ENCODE measurements around the gene FGGY.

FGGY gene

GRCh38 chr1:59743324-59744091 lies 446.6 kb downstream of the FGGY start:
- H3K4me3 ChIP-seq: no peak overlapping the region
- DNase-seq (ENCODE audit: low read depth, low spot score): no peak

GRCh38 chr1:59747420-59748024 lies 450.6 kb downstream of the FGGY start:
- no peak overlapping the region for H3K27ac ChIP-seq
- TF ChIP-seq EZH2 (IDR thresholded peaks at IDR 0.05) (no peak), FOXP2 (optimal IDR thresholded peaks at IDR 0.05; ENCODE audit: control extremely low read depth, extremely low read length, insufficient read depth) (no peak), POLR2AphosphoS5 (IDR thresholded peaks at IDR 0.05; ENCODE audit: borderline replicate concordance, low read depth, low read length) (no peak)
- no peaks in the 10 kb centered on the region for H3K36me3 ChIP-seq (ENCODE audit: insufficient read depth, low read length)
- DNase-seq (ENCODE audit: low read depth, low spot score): no peak
- H3K4me3 ChIP-seq: no peak overlapping the region
- no peak overlapping the region for H3K9ac ChIP-seq (ENCODE audit: insufficient read length)
- no peaks in the 10 kb centered on the region for H3K9me3 ChIP-seq (ENCODE audit: low read depth, low read length)

More at GRCh38 chr1:59743324-59744091, 446.6 kb downstream of the FGGY start:
- no peak for TF ChIP-seq FOXP2 (optimal IDR thresholded peaks at IDR 0.05; ENCODE audit: control extremely low read depth, extremely low read length, insufficient read depth)
- no peak for TF ChIP-seq POLR2AphosphoS5 (IDR thresholded peaks at IDR 0.05; ENCODE audit: borderline replicate concordance, low read depth, low read length)
- no peak for TF ChIP-seq EZH2 (IDR thresholded peaks at IDR 0.05)
- H3K9ac ChIP-seq (ENCODE audit: insufficient read length): no peak overlapping the region
- no peaks in the 10 kb centered on the region for H3K9me3 ChIP-seq (ENCODE audit: low read depth, low read length)
- no peak overlapping the region for H3K27ac ChIP-seq
- H3K36me3 ChIP-seq (ENCODE audit: insufficient read depth, low read length): no peaks in the 10 kb centered on the region

- TF ChIP-seq FOXP2 (optimal IDR thresholded peaks at IDR 0.05; ENCODE audit: control extremely low read depth, extremely low read length, insufficient read depth) (no peak), EZH2 (IDR thresholded peaks at IDR 0.05) (no peak), POLR2AphosphoS5 (IDR thresholded peaks at IDR 0.05; ENCODE audit: borderline replicate concordance, low read depth, low read length) (no peak)
- H3K4me3 ChIP-seq: no peak overlapping the region
Observed at GRCh38 chr1:59748123-59748522, 451.2 kb downstream of the FGGY start.

GRCh38 chr1:59750328-59751003 lies 453.6 kb downstream of the FGGY start:
- Histone ChIP-seq H3K36me3 (ENCODE audit: insufficient read depth, low read length) (no peaks in the 10 kb centered on the region), H3K9me3 (ENCODE audit: low read depth, low read length) (no peaks in the 10 kb centered on the region), H3K27ac (no peak overlapping the region), H3K4me3 (no peak overlapping the region), H3K9ac (ENCODE audit: insufficient read length) (no peak overlapping the region)
- no peak for TF ChIP-seq FOXP2 (optimal IDR thresholded peaks at IDR 0.05; ENCODE audit: control extremely low read depth, extremely low read length, insufficient read depth)
- no peak for TF ChIP-seq POLR2AphosphoS5 (IDR thresholded peaks at IDR 0.05; ENCODE audit: borderline replicate concordance, low read depth, low read length)
- no peak for TF ChIP-seq EZH2 (IDR thresholded peaks at IDR 0.05)
- DNase-seq (ENCODE audit: low read depth, low spot score): no peak

More at GRCh38 chr1:59748123-59748522, 451.2 kb downstream of the FGGY start:
- no peak for DNase-seq (ENCODE audit: low read depth, low spot score)
- H3K9me3 ChIP-seq (ENCODE audit: low read depth, low read length): no peaks in the 10 kb centered on the region
- H3K36me3 ChIP-seq (ENCODE audit: insufficient read depth, low read length): no peaks in the 10 kb centered on the region
- no peak overlapping the region for H3K9ac ChIP-seq (ENCODE audit: insufficient read length)
- no peak overlapping the region for H3K27ac ChIP-seq

GRCh38 chr1:59751004-59751395 lies 454.1 kb downstream of the FGGY start:
- H3K9ac ChIP-seq (ENCODE audit: insufficient read length): no peak overlapping the region
- no peak for TF ChIP-seq EZH2 (IDR thresholded peaks at IDR 0.05)
- TF ChIP-seq FOXP2 (optimal IDR thresholded peaks at IDR 0.05; ENCODE audit: control extremely low read depth, extremely low read length, insufficient read depth): no peak
- no peak for TF ChIP-seq POLR2AphosphoS5 (IDR thresholded peaks at IDR 0.05; ENCODE audit: borderline replicate concordance, low read depth, low read length)
- no peaks in the 10 kb centered on the region for H3K36me3 ChIP-seq (ENCODE audit: insufficient read depth, low read length)
- no peak overlapping the region for H3K4me3 ChIP-seq
- no peak overlapping the region for H3K27ac ChIP-seq
- no peaks in the 10 kb centered on the region for H3K9me3 ChIP-seq (ENCODE audit: low read depth, low read length)
- no peak for DNase-seq (ENCODE audit: low read depth, low spot score)

GRCh38 chr1:59751801-59752200 lies 454.9 kb downstream of the FGGY start:
- no peak for TF ChIP-seq EZH2 (IDR thresholded peaks at IDR 0.05)
- no peak for TF ChIP-seq FOXP2 (optimal IDR thresholded peaks at IDR 0.05; ENCODE audit: control extremely low read depth, extremely low read length, insufficient read depth)
- no peak for TF ChIP-seq POLR2AphosphoS5 (IDR thresholded peaks at IDR 0.05; ENCODE audit: borderline replicate concordance, low read depth, low read length)
- Histone ChIP-seq H3K27ac (no peak overlapping the region), H3K9ac (ENCODE audit: insufficient read length) (no peak overlapping the region), H3K36me3 (ENCODE audit: insufficient read depth, low read length) (no peaks in the 10 kb centered on the region), H3K4me3 (no peak overlapping the region), H3K9me3 (ENCODE audit: low read depth, low read length) (no peaks in the 10 kb centered on the region)
- DNase-seq (ENCODE audit: low read depth, low spot score): no peak

GRCh38 chr1:59752556-59753414 lies 455.9 kb downstream of the FGGY start:
- H3K9ac ChIP-seq (ENCODE audit: insufficient read length): no peak overlapping the region
- H3K9me3 ChIP-seq (ENCODE audit: low read depth, low read length): no peaks in the 10 kb centered on the region
- H3K36me3 ChIP-seq (ENCODE audit: insufficient read depth, low read length): no peaks in the 10 kb centered on the region
- no peak for DNase-seq (ENCODE audit: low read depth, low spot score)
- TF ChIP-seq POLR2AphosphoS5 (IDR thresholded peaks at IDR 0.05; ENCODE audit: borderline replicate concordance, low read depth, low read length) (no peak), EZH2 (IDR thresholded peaks at IDR 0.05) (no peak), FOXP2 (optimal IDR thresholded peaks at IDR 0.05; ENCODE audit: control extremely low read depth, extremely low read length, insufficient read depth) (no peak)
- peak overlapping the region; percentile 52; the same call in 1 of the 2 replicates for H3K27ac ChIP-seq
- H3K4me3 ChIP-seq: no peak overlapping the region
